H1 (cell line): ENCODE data around the gene ADCY9. TPM values are rescaled to one million over a fixed set of nuclear protein-coding genes. Genes with fewer than 3 reads are reported as not detected.

ENCODE experiments used
- CTCF ChIA-PET: fragments of 300-600 bp; sonication (Branson Sonifier 250); formaldehyde crosslinking; loops from one replicate; lab custom pipeline; 2021; ENCODE audit not compliant: partially characterized antibody; lab: Charles Lee
- POLR2A ChIA-PET: fragments of 300-600 bp; sonication (Branson Sonifier 250); formaldehyde crosslinking; loops from one replicate; lab custom pipeline; 2021; ENCODE audit warnings: inconsistent platforms; ENCODE audit not compliant: partially characterized antibody; lab: Charles Lee
- DNase-seq, 2 experiments: peaks; one replicate each; pipeline versions ENCODE4 v3.0.0 to v3.0.0-alpha.2; 2010 to 2022; ENCODE audit warnings: low spot score in 2 of 2, low read depth in 1 of 2, mixed read lengths in 1 of 2
- FAIRE-seq: peaks from 2 replicates; lab custom pipeline; 2011; peaks lifted over from hg19 to GRCh38; lab: Jason Lieb, UNC
- H2AFZ ChIP-seq: 2 replicates; pipeline ENCODE4 v1.8.1; 2012; ENCODE audit warnings: low read length, inconsistent platforms
- H2AK5ac ChIP-seq: 2 replicates; pipeline ENCODE4 v1.6.1; 2013; ENCODE audit warnings: low read depth, low read length
- H2BK120ac ChIP-seq: replicated peaks from 2 replicates; pipeline ENCODE3; 2013; ENCODE audit warnings: low read depth, low read length, inconsistent platforms
- H2BK12ac ChIP-seq: 2 replicates; pipeline ENCODE4 v1.6.1; 2013; ENCODE audit warnings: low read depth, low read length
- H2BK15ac ChIP-seq: 2 replicates; pipeline ENCODE4 v1.6.1; 2013; ENCODE audit warnings: low read length
- H2BK20ac ChIP-seq: 2 replicates; pipeline ENCODE4 v1.6.1; 2013; ENCODE audit warnings: low read length
- H2BK5ac ChIP-seq: 2 replicates; pipeline ENCODE4 v1.6.1; 2013; ENCODE audit warnings: low read depth, low read length
- H3K14ac ChIP-seq: 2 replicates; pipeline ENCODE4 v1.6.1; 2013; ENCODE audit warnings: inconsistent platforms; ENCODE audit not compliant: insufficient read length
- H3K18ac ChIP-seq: 2 replicates; pipeline ENCODE4 v1.6.1; 2013; ENCODE audit warnings: low read length; ENCODE audit errors: extremely low read depth
- H3K23ac ChIP-seq: 2 replicates; pipeline ENCODE4 v1.6.1; 2013; ENCODE audit warnings: inconsistent platforms; ENCODE audit not compliant: insufficient read length
- H3K23me2 ChIP-seq: 2 replicates; pipeline ENCODE4 v1.6.1; 2013; ENCODE audit warnings: low read depth, low read length
- H3K27ac ChIP-seq: 2 replicates; pipeline ENCODE4 v1.6.1; 2011; ENCODE audit warnings: low read depth, low read length, inconsistent platforms
- H3K27me3 ChIP-seq, 4 experiments: replicated peaks in 1 of 4; 1 replicate in 1 of 4; 2 replicates in 3 of 4; pipeline versions ENCODE4 v1.6.1 to v1.8.1; 2011 to 2013; ENCODE audit warnings: low read length in 3 of 4, mild to moderate bottlenecking in 3 of 4, inconsistent platforms in 2 of 4, mixed read lengths in 2 of 4, moderate library complexity in 1 of 4; ENCODE audit not compliant: control insufficient read depth in 3 of 4, insufficient read depth in 3 of 4; ENCODE audit errors: extremely low read depth in 1 of 4
- H3K36me3 ChIP-seq, 4 experiments: 2 replicates each; pipeline versions ENCODE4 v1.6.1 to v1.8.1; 2011 to 2013; ENCODE audit warnings: mild to moderate bottlenecking in 4 of 4, low read length in 3 of 4, moderate library complexity in 2 of 4, control low read depth in 1 of 4, inconsistent platforms in 1 of 4; ENCODE audit not compliant: insufficient read depth in 4 of 4, control insufficient read depth in 2 of 4
- H3K4ac ChIP-seq: replicated peaks from 2 replicates; pipeline ENCODE3; 2013; ENCODE audit warnings: low read length, low read depth, mixed read lengths, inconsistent platforms; ENCODE audit not compliant: insufficient read length
- H3K4me1 ChIP-seq, 4 experiments: replicated peaks in 1 of 4; 1 replicate in 1 of 4; 2 replicates in 3 of 4; pipeline versions ENCODE4 v1.6.1 to v1.8.1; 2011 to 2013; ENCODE audit warnings: low read length in 3 of 4, inconsistent platforms in 2 of 4, mixed read lengths in 1 of 4; ENCODE audit not compliant: insufficient read depth in 4 of 4, control insufficient read depth in 3 of 4
- H3K4me2 ChIP-seq, 2 experiments: 2 replicates each; pipeline versions ENCODE4 v1.6.1 to v1.8.1; 2011 to 2013; ENCODE audit warnings: low read depth in 2 of 2, low read length in 2 of 2, control low read depth in 1 of 2, inconsistent platforms in 1 of 2, mild to moderate bottlenecking in 1 of 2; ENCODE audit not compliant: insufficient read depth in 1 of 2
- H3K4me3 ChIP-seq, 4 experiments: fragments of 200-600, 300-600 bp in 1 of 4; sonication (generic), shearing (Covaris generic), sonication (Bioruptor Twin) in 1 of 4; 2 replicates each; pipeline versions ENCODE4 v1.5.1 to v1.8.1; 2011 to 2016; ENCODE audit warnings: low read length in 4 of 4, low read depth in 3 of 4, control low read depth in 2 of 4, inconsistent platforms in 2 of 4, mild to moderate bottlenecking in 2 of 4, mixed read lengths in 1 of 4, moderate library complexity in 1 of 4; ENCODE audit not compliant: insufficient read depth in 2 of 4; ENCODE audit errors: extremely low read depth in 1 of 4
- H3K56ac ChIP-seq: replicated peaks from 2 replicates; pipeline ENCODE3; 2013; ENCODE audit warnings: low read depth, mild to moderate bottlenecking, mixed read lengths, low read length, inconsistent platforms; ENCODE audit not compliant: insufficient read length
- H3K79me1 ChIP-seq: 2 replicates; pipeline ENCODE4 v1.6.1; 2013; ENCODE audit warnings: low read depth, low read length, control low read depth
- H3K79me2 ChIP-seq, 2 experiments: 2 replicates each; pipeline versions ENCODE4 v1.6.1 to v1.8.1; 2012 to 2013; ENCODE audit warnings: low read length in 2 of 2, mild to moderate bottlenecking in 2 of 2, inconsistent platforms in 1 of 2; ENCODE audit not compliant: insufficient read depth in 2 of 2, control insufficient read depth in 1 of 2
- H3K9ac ChIP-seq, 4 experiments: replicated peaks in 1 of 4; 1 replicate in 1 of 4; 2 replicates in 3 of 4; pipeline versions ENCODE4 v1.6.1 to v1.8.1; 2011 to 2013; ENCODE audit warnings: low read depth in 3 of 4, low read length in 3 of 4, control low read depth in 2 of 4, mild to moderate bottlenecking in 2 of 4, moderate library complexity in 2 of 4, inconsistent platforms in 1 of 4; ENCODE audit errors: extremely low read depth in 1 of 4
- H3K9me3 ChIP-seq, 2 experiments: 2 replicates each; pipeline versions ENCODE4 v1.6.1 to v1.8.1; 2012 to 2013; ENCODE audit warnings: mild to moderate bottlenecking in 2 of 2, moderate library complexity in 2 of 2, control low read depth in 1 of 2, inconsistent platforms in 1 of 2, low read depth in 1 of 2, low read length in 1 of 2, mixed read lengths in 1 of 2; ENCODE audit not compliant: insufficient read depth in 2 of 2
- H4K20me1 ChIP-seq, 2 experiments: replicated peaks in 1 of 2; 2 replicates each; pipeline versions ENCODE3 to v1.8.1; 2011 to 2013; ENCODE audit warnings: inconsistent platforms in 2 of 2, low read length in 2 of 2, mild to moderate bottlenecking in 1 of 2; ENCODE audit not compliant: insufficient read depth in 2 of 2, control insufficient read depth in 1 of 2
- H4K5ac ChIP-seq: 2 replicates; pipeline ENCODE4 v1.6.1; 2013; ENCODE audit warnings: low read length, low read depth, mixed read lengths, inconsistent platforms; ENCODE audit not compliant: insufficient read length
- H4K8ac ChIP-seq: 2 replicates; pipeline ENCODE4 v1.8.0; 2013; ENCODE audit warnings: mild to moderate bottlenecking, moderate library complexity, low read length, inconsistent platforms; ENCODE audit not compliant: insufficient read depth; ENCODE audit errors: extremely low read depth
- H4K91ac ChIP-seq: replicated peaks from 2 replicates; pipeline ENCODE3; 2013; ENCODE audit warnings: low read length, mixed read lengths, inconsistent platforms; ENCODE audit not compliant: insufficient read length
- ASH2L ChIP-seq: fragments of 200-600, 300-600 bp; sonication (generic); IDR thresholded peaks from one replicate; pipeline ENCODE4 v1.7.1; 2017; ENCODE audit warnings: low read length
- CEBPB ChIP-seq: IDR thresholded peaks from 2 replicates; pipeline ENCODE4 v1.6.1; 2012; ENCODE audit warnings: low read depth, low read length
- HDAC2 ChIP-seq, 2 experiments: fragments of 300-600 bp in 1 of 2; sonication (generic) in 1 of 2; IDR thresholded peaks; 2 replicates each; pipeline ENCODE4 v1.6.1; 2011 to 2012; ENCODE audit warnings: low read depth in 2 of 2, low read length in 2 of 2, mild to moderate bottlenecking in 2 of 2, moderate library complexity in 2 of 2, borderline replicate concordance in 1 of 2, inconsistent platforms in 1 of 2
- KDM1A ChIP-seq: fragments of 200-600, 300-600 bp; sonication (generic); IDR thresholded peaks from 2 replicates; pipeline ENCODE4 v1.7.1; 2016; ENCODE audit warnings: mild to moderate bottlenecking, low read length, borderline replicate concordance
- TBP ChIP-seq: IDR thresholded peaks from 2 replicates; pipeline ENCODE4 v1.6.1; 2011; ENCODE audit warnings: low read depth, low read length, improper control_type of control experiment
- TCF12 ChIP-seq: IDR thresholded peaks from 2 replicates; pipeline ENCODE4 v1.6.1; 2011; ENCODE audit warnings: low read depth, mild to moderate bottlenecking, low read length
- YY1 ChIP-seq: IDR thresholded peaks from 2 replicates; pipeline ENCODE4 v1.6.1; 2011; ENCODE audit warnings: low read depth, mild to moderate bottlenecking, low read length
- WGBS, 2 experiments: shearing (Covaris generic) in 1 of 2; methylation state at CpG; one replicate each; pipeline versions ENCODE4 v1.1.6 to v1.1.7; 2013 to 2015; ENCODE audit warnings: low lambda C conversion rate in 2 of 2, mixed read lengths in 2 of 2, inconsistent platforms in 1 of 2, low coverage in 1 of 2, missing lambda C conversion rate in 1 of 2; ENCODE audit not compliant: insufficient replicate concordance in 2 of 2, insufficient coverage in 1 of 2, insufficient read length in 1 of 2; ENCODE audit errors: extremely low coverage in 1 of 2, missing lambda C conversion rate in 1 of 2; 5-methylcytosine and 5-hydroxymethylcytosine counted together
- polyA plus RNA-seq, 7 experiments: library from polyadenylated mRNA; depleted of rRNA in 3 of 7; stranded (reverse) in 5 of 7; unstranded in 2 of 7; fragments of >200 nt in 5 of 7; fragments of 200-250 nt in 2 of 7; gene quantifications; 1 replicate in 5 of 7; 2 replicates in 1 of 7; 4 replicates in 1 of 7; pipeline versions ENCODE4 v1.2.1 to v1.2.3, GENCODE V29; 2011 to 2013; ENCODE audit warnings: missing spikeins in 2 of 7, mixed read lengths in 2 of 7
- total RNA-seq: library from RNA; stranded (reverse); fragmentation: NEBNext Ultra II Directional; extraction: Animal tissue kit (Norgen Biotek cat#: 25700); gene quantifications from 2 replicates; pipeline ENCODE4 v1.2.1, GENCODE V29; 2021

ADCY9 gene
- total and polyA plus RNA-seq, 2 of the 8 experiments (the other 6 are each of a cell fraction or from before 2014, with no cell fraction given): 5.4 to 13.1 TPM

DNA sequence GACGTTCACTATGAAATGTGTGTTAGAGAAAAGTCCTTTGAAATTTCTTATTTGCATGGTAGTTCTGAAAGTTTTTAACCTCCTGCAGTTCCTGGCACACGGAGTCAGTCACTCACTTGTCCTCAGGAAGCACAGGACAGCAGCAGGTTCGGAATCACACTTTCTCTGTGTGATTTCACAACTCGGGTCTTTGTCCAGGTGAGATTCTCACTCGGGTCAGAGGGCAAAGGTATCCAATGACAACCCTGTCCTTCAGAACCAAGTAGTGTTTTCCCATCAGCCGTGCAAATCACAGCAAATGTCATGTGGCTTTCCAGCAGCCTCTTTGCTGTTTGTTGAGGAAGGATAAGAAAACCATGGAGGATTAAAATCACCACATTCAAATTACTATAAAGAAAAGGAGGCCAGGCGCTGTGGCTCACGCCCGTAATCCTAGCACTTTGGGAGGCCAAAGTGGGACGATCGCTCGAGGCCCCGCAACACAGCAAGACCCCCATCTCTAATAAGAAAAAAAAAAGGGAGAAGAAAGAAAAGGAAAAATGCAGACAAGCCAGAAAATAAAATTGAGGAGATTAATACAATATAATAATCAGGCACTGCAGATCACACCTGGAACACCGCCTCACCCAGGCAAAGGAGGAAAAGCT is 22.0 kb downstream of the ADCY9 start:
- no peak overlapping the region for H3K27ac ChIP-seq
- POLR2A ChIA-PET: interaction anchor here (1.1 kb wide), 1 partner anchor 159 kb away, joined by 3 read pairs; no protein-coding TSS in a partner anchor
- TF ChIP-seq TBP (no peak), TCF12 (no peak), CEBPB (0 out of 2 replicates have a peak, but pooled peaks have one; percentile 29), KDM1A (no peak), HDAC2 (IDR thresholded peaks at IDR 0.05; ENCODE audit: borderline replicate concordance in 1 of 2, low read depth in 2 of 2, low read length in 2 of 2) (no peak), ASH2L (no peak), YY1 (no peak)

More for the DNA sequence above, 22.0 kb downstream of the ADCY9 start:
- H4K20me1 ChIP-seq: no peaks in the 10 kb centered on the region
- no peaks in the 10 kb centered on the region for H3K27me3 ChIP-seq
- H3K4me3 ChIP-seq: no peak overlapping the region
- FAIRE-seq (no peak), DNase-seq (no peak)
- no peak overlapping the region for H2BK20ac ChIP-seq
- no peak overlapping the region for H4K8ac ChIP-seq
- no peaks in the 10 kb centered on the region for H3K9me3 ChIP-seq
- peaks cover 0 to 6% (median 5%) of the 10 kb centered on the region in 4 experiments; a peak in 6 of 7 replicates for H3K4me1 ChIP-seq
- no peaks in the 10 kb centered on the region for H3K23me2 ChIP-seq
- no peak overlapping the region for H2AFZ ChIP-seq
- H3K79me1 ChIP-seq: no peaks in the 10 kb centered on the region
- H3K56ac ChIP-seq: no peak overlapping the region
- no peak overlapping the region for H4K91ac ChIP-seq
- H2AK5ac ChIP-seq: no peak overlapping the region
- H3K4me2 ChIP-seq: no peak overlapping the region
- H3K23ac ChIP-seq: no peak overlapping the region
- no peak overlapping the region for H2BK15ac ChIP-seq
- no peak overlapping the region for H3K4ac ChIP-seq
- no peak overlapping the region for H2BK12ac ChIP-seq
- no peak overlapping the region for H4K5ac ChIP-seq
- no peak overlapping the region for H2BK5ac ChIP-seq
- WGBS, 2 experiments: 82% methylated on average over 8 of the region's 14 CpGs; no CpG with 5 or more reads in 1 of the 2 experiments
- H3K79me2 ChIP-seq: no peaks in the 10 kb centered on the region; a peak in 1 of 4 replicates
- H2BK120ac ChIP-seq: no peak overlapping the region
- H3K18ac ChIP-seq: no peak overlapping the region
- CTCF ChIA-PET: interaction anchor here (1.1 kb wide), 1 partner anchor 13 kb away, joined by 4 read pairs; no protein-coding TSS in a partner anchor
- H3K36me3 ChIP-seq: no peaks in the 10 kb centered on the region
- H3K14ac ChIP-seq: no peak overlapping the region
- no peak overlapping the region for H3K9ac ChIP-seq
